ENCODE results near the gene NRXN3.

Gene NRXN3

DNA sequence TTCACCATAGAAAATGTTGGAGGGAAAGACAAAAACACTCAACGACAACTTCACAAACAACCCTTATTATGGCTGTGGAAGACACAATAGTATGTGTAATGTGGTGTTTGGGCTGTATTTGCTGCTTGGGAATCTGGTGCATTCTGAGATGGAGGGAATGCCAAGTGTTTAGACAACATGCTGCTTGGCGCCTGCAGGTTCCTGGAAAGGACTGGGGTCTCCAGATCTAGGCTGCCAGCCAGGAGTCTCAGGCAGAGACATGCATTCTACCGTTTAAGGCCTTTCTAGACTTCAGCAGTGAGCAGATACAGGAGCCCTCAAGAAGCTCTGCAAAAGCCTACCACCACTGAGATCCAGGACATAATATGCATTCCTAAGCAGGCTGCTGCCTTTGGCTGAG, 418.7 kb downstream of the NRXN3 start:
- DNase-seq (ENCODE audit: low read depth), result no peak

DNA sequence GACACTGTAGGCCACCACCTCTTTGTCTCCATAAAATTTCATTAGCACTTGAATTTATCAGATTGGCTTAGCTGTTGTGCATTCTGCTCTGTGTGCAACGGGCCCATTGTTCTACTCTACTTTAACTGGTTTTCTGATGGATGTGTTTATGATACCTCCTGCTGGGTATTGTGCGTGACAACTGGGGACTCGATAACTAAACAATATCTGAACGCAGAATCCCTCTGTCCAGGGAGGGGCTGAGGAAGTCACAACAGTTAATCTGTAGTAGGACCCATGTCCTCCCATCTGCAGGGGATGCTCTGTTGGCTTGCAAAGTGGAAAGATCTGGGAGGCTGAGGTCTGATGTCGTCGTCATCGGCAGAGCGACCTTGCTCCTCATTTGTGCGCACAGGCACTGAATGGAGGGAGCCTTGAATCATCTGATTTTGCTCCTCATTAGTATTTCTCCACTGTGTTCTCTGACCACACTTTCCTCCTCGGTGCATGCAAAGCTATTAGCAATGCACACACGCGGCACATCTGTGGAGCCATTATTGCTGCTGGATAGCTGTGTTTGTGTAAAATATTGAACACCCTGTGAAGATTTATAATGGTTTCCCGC, 422.5 kb downstream of the NRXN3 start:
- DNase-seq (ENCODE audit: low read depth), result no peak

DNA sequence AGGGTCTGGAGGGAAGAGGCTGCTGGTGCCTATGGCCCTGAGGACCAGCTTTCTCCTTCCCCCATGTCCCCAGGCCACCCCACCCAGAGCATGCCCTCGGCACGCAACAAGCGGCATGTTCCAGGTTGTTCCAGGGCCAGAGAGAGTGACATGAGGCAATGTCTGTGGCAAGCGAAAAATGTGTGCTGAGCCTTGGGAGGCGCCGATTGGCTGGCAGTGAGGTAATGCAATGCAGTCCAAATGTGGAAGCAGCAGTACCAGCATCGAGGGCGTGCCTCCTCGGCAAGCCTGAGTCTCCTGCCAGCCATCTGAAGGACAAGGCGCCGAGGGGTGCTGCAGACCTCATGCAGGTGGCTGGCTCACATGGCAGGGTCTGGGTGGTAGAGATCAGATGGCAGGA, 423.8 kb downstream of the NRXN3 start:
- DNase-seq (ENCODE audit: low read depth), result no peak

DNA sequence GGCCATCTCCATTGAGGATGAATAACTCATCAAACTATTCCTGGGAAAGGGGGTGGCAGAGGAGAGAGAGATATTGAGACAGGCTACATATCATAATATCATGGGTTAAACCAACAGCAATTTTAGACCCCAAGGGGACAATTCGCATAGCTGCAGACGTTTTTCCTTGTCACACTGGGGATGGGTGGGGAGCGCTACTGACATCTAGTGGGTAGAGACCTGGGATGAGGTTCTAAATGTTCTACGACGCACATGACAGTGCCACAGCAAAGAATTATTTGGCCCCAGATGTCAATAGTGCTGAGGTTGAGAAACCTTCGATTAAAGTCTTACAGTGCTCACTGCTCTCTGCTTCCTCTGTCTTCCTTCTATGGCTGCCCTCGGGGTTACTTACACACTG, 425.6 kb downstream of the NRXN3 start:
- no peak for DNase-seq (ENCODE audit: low read depth)

DNA sequence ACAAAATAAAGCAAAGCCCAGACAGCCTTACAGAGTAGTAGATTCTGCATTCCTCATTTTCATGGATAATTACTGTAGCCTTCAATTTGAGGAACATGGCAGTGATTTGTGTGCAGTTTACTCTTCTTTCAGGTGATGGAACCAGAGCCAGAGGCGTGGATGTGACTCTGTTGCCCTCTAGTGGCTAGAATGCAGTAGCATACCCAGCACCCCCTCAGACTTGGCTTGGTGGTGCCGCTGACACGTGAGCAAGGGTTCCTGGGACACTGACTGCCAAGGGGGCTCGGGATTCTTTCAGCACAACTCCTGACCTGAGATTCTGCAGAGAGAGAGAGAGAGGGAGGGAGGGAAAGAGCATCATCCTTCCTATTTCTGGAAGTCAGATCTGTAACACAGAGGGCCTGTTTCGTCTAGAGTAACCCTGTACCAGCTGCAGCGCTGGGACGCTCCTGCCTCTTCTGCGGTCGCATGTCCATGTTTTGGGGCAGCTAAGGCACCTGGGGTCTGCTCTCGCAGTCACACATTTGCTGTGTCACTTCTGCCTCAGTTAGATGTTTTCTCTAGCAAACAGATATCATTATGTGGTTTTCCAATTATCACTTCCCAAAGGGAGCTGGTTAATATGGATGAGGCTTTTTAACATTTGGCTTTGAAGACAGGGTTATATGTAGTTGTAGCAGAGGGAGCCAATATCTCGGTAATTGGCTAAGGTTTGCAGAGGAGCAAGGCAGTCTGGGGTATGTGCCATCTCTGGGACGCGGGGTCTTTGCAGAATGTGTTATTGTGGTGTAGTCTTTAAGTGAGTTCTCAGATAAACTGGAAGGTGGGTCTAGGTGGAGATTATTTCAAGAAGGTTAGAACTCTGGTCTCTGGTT, 428.1 kb downstream of the NRXN3 start:
- DNase-seq (ENCODE audit: low read depth), result peak; percentile 1

DNA sequence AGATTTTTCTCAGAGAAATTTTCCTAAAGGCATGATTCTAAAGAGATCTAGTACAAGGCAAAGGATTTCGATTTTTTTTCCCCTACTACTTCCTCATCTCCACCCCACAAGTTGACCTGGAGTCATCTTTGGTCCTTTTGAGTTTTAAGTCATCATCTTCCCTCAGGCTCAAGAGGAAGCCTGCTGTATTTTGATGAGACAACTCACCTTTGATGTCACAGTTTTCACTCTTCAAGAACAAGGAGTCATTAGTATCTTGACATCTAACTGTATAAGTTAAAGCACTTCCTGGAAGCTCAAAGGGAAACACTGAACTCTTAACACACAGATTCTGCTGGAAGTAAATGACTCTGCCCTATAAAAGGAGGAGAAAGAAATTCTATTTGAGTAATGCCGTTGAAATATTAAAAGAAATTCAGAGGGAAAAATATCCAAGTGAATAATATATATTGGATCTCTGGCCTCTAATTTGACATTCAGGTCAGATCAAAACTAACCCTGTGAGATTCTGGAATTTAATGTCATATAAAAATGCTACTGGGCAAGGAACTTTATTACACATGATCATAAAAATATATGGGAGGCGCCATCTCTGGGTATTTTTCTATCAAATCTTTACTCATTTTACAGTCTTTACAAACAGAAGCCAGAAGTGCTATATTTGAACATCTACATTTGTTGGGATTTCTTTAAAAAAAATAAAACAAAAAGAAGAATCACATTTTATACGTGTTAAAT, 435.0 kb downstream of the NRXN3 start:
- no peak for DNase-seq (ENCODE audit: low read depth)

DNA sequence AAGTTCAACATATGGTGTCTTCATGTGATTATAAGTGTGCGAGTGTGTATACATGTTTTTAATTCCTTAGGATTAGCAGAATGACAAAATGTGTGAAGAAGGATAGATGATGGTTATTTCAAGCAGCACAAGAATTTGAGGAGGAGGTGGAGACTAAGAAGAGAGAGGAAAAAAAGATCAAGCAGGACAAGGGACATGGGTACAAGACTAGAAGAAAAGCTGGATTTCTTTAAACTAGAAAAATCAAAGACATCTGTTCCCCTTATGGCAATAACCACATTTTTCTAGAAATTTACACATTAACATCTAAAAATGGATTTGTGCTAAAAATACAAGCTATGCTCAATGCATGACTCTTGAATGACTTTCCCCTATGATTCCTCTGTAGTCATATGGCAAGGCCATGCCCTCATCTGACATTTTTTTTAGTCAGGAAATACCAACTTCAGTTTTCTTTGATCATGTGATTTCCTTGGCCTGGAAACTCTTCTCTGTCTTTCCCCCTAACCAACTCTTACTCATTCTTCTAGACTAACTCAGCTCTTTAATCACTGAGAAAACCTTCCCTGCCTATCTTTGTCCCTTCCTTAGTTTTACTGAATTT, 435.8 kb downstream of the NRXN3 start:
- DNase-seq (ENCODE audit: low read depth), result no peak

DNA sequence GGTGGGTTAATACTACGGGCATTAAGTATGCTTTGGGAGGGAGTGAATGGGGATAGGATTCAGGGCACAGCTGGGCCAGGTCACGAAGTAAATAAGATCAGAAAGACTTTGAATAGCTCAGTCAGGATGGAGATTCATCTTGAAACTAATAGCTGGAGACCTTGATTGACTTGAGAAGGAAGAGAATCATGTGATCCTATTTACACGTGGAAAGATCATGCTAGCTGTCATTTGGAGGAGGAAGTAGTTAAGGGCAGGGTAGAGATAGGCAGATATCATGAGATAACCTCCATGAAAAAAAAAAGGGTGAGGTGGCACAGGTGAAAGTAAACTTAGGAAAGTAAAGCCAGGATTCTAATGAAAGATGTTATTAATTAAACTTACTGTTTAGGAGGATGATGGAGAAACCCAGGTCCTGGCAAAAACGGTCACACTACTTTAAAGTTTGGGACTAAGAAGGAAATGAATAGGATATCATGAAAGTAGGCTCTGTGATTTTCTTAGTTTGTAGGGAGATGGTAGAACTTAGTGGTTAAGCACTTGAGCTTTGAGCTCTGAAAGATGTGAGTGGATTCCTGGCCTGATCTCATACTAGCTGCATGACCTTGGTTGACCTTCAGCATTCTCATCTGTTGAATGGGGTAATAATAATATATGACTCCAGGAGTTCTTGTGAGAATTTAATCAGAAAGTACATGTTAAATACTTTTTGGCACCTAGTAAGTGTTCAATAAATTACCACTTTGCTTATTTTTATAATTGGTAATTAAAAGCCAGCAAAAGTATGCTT, 439.0 kb downstream of the NRXN3 start:
- no peak for DNase-seq (ENCODE audit: low read depth)

DNA sequence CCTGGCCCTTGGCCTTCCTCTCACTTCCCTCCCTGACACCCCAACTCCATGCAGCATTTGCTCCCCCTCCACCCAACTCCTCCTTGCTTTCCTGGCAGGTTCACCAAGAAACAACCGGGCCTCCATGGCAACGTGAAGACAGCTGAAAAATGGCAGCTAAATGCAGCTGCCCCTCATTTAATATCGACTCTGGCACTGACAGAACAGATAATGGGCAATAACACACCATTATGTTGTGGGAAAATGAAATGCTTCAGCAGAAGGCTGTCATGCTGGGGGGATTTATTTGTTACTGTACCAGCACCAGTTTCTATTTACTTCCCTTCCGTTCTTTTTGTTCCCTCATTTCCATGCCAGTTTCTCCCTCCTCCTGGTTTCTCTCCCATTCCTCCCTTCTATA, 440.8 kb downstream of the NRXN3 start:
- no peak for DNase-seq (ENCODE audit: low read depth)

DNA sequence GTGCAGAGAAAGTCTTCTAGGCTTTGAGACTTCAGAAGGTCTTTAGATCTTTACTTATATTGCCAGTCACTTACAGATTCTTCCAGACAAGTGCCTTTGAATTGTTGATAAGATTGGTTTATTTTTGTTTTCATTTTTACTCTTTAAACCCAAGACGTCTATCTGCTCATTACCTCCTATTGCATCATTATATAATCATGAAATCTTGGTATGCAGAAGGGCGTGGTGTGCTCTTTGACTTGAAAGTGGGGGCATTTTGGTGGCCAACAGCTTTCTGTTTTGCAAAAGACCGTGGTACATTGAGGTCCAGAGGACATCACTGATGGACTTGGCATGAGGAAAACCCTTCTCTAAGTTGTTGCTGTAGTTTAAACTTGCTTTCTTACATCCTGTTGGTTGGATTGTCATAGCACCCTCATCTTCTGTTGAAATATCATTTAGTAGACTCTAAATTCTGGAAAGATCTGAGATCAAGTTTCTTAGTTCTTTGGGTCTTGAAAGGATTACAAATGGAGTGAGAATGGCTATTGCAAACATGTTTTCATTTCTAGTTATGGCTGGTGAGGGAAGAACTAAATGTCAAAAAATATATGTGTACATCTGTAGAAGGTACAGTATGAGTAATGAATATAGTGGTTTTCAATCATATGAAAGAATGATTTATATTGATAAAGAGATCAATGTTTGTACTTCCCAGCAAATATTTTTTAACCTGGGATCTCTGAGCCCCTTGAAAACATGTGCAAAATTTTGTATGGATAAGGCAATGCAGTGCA, 441.8 kb downstream of the NRXN3 start:
- no peak for DNase-seq (ENCODE audit: low read depth)

DNA sequence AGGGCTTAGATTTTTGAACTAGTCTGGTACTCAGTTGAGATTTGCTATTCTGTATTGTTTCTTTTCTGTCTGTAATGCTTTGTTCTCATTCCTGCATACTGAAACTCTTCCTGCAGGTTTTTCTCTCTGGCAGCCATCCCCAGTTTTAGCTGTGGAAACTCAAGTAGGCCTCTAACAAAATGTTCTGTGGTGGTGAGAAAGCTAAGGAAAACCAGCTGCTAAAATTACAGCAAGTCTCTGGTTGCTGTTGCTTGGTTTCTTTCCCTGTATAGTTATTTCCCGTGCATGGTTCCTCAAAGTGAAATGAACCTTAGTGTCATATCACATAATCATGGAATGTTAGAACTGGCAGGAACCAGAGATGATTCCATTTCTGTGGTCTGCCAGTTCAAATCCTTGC, 442.5 kb downstream of the NRXN3 start:
- DNase-seq (ENCODE audit: low read depth), result no peak

DNA sequence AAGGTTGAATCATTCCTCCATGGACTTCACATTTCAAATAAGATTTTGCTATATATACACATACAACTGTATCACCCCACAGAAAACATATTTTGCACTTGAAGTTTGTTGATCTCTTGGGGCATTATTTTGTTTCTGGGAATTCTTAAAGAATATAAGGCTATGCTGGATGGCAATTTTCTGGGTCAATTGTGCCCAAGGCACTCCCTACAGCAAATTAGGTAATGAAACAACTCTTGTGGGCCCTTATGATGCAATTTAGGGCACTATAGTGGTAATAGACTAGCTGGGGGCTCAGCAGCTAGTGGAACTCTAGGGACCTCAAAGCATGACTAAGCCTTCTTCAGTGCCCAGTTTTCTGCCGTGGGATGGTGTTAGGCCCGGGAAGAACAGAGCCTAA, 444.4 kb downstream of the NRXN3 start:
- no peak for DNase-seq (ENCODE audit: low read depth)

DNA sequence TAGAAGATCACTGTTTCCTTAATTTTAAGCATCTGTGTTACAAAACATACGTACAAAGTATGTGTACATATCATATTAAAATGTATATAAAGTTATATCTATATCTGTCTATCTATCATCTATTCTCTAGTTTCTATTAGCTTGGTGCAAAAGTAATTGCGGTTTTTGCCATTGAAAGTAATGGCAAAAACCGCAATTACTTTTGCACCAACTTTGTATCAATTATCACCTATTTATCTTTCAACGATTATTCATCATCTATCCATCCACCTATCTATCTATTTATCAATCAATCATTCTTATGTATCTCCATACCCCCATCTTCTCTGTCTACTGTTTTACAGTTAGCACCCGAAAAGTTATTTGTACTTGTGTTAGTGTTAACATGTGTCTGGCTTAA, 447.6 kb downstream of the NRXN3 start:
- no peak for DNase-seq (ENCODE audit: low read depth)

DNA sequence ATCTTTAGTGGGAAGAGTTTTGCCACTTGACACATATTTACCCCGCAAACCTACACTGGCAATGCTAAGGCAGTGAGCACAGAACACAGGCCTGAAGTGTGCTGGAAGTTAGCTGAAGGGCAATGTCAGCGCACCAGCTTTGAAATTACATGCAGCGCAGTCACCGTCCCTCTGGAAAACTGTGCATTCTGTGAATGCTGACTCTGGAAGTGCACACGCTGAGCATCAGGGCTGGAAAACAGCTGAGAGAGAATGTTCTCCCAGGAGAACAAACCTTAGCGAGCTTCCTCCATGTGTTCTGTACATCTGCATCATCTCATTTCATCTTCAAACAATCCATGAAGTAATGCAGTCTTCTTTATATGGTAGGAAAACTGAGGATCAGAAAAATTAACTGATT, 448.2 kb downstream of the NRXN3 start:
- no peak for DNase-seq (ENCODE audit: low read depth)

DNA sequence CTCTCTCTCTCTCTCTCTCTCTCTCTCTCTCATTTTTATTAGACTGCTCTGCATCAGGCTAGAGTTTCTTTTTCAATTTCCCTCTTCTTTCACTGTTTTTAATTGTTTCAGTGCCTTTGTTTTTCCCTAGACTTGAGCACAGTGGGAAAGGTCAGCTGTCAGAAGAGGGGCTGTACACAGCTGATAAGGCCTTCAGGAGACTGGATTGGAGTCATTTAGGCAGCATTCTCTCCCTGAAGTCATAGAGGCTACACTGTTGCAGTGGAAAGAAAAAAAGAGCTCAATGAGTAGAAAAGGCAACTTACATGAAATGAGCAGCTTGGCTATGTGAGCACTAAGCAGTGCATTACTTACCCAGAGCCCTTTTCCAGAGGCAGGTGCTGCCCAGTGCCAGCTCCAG, 456.9 kb downstream of the NRXN3 start:
- DNase-seq (ENCODE audit: low read depth), result no peak

DNA sequence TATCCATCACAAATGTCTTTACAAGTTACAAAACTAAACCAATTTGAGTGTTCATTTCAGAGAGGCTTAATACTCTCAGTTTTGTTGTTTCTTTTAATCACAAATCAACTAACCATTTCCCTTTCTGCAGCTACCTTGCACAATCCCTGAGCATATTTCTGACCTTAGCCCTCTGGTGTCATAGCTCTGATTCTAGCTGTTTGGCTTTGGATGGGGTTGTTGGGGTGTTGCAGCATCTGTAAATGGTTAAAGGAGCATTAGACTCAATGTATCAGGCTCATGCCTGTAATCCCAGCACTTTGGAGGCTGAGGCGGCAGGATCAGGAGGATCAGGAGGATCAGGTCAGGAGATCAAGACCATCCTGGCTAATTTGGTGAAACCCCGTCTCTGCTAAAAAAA, 461.4 kb downstream of the NRXN3 start:
- no peak for DNase-seq (ENCODE audit: low read depth)

DNA sequence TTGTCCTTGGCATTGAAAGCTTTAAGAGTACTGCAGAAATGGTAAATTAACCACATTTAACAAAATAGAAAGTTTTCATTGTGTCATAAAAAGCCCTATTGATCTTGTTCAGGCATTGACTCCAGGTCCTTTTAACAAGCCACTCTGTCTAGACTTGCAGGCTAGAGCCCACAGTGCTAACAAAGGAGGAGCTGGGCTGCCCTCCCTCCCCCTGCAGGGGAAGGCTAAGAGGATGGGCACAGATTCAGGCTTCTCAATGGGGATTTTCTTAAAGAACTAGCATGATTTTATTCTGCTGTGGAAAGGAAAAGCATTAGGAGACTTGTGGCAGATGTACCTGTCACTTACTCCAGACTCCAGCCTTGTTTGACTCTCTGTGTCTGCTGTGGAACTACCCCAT, 463.6 kb downstream of the NRXN3 start:
- no peak for DNase-seq (ENCODE audit: low read depth)

DNA sequence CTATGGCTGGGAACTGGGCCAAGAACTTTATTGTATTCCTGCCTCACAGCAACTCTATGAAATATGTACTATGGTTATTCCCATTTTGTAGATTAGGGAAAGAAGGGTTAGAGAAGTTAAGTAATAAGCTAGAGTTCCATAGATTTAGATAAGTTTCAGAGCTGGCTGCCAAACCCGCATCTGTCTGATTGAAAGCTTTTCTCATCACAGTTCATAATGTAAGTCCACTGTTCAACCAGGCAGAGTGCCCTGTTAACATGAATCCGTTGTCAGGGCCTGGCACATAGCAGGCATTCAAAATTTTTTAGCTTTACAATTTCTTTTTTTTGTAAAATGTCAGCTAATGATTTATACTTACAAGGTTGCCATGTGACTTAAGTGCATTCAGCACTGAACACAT, 467.3 kb downstream of the NRXN3 start:
- no peak for DNase-seq (ENCODE audit: low read depth)

DNA sequence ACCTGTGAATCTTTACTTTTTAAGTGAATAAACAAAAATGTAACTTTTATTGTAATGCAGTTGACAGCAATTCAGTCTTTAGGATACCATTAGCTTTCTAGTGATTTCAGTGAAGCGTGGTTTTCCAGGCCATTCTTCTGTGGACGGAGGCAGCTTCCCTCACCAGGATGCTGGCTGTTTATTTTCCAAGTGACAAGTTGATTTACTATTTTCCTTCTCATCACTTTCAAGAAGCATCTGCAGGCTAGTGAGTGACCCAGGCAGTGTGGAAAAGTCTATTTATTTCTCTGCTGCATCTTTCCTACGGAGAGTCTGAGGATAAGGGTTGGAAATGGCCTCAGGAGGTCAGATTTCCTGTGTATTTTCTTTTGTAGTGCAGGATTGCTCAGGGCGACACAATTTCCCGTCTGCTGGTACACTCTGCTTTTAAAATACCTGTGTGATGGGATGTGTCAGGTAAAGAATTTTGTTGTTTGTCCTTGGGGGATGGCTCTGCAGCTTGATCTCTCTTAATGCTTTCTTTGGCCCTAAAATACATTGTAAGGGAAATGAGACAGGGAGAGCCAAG, 467.8 kb downstream of the NRXN3 start:
- DNase-seq (ENCODE audit: low read depth), result no peak

DNA sequence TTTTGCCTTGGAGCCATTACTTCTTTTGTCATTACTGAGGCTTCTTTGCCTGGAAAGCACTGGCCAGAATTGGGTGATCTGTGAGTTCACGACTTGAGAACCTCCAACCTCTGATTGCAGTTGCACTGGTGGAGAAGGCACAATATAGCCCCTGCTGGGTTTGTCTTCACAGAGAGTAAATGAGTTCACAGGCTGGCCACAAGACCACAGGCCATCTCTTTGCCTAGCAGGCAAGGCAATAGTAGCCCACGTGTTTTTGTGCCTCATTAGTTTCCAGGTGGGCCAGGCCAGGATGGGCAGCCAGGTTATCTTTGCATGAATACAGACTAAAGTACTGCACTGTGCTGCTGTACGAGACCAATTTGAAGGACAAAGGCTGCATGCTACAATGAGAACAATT, 468.8 kb downstream of the NRXN3 start:
- no peak for DNase-seq (ENCODE audit: low read depth)

All from activated gamma-delta T cell treated with anti-CD3 and anti-CD28 coated beads, Interleukin-2, amount 50 U/mL, for 16 hours (primary cell).